ENCODE measurements around the gene DDX47.
"Not testable (repeated sequence)": the region's sequence is repeated elsewhere in the genome, so short reads cannot be mapped to it uniquely, and the experiment has no call there.

DDX47 gene

GRCh38 chr12:12835378-12836146, 22.4 kb downstream of the DDX47 start:
- no peak for DNase-seq

- DNase-seq, result no peak
Measured at GRCh38 chr12:12836571-12836970, 23.4 kb downstream of the DDX47 start.

GRCh38 chr12:12837025-12837812, 24.1 kb downstream of the DDX47 start:
- DNase-seq, result no peak

GRCh38 chr12:12837813-12838153, 24.6 kb downstream of the DDX47 start:
- DNase-seq, result no peak

- no peak for DNase-seq
Measured at GRCh38 chr12:12839003-12839395, 25.9 kb downstream of the DDX47 start.

- DNase-seq, result not testable (repeated sequence)
Measured at GRCh38 chr12:12839439-12839838, 26.3 kb downstream of the DDX47 start.

GRCh38 chr12:12839873-12840579, 26.9 kb downstream of the DDX47 start:
- no peak for DNase-seq

GRCh38 chr12:12840580-12840899, 27.4 kb downstream of the DDX47 start:
- no peak for DNase-seq

GRCh38 chr12:12841428-12841827, 28.3 kb downstream of the DDX47 start:
- DNase-seq, result not testable (repeated sequence)

- no peak for DNase-seq
Measured at GRCh38 chr12:12845794-12846243, 32.7 kb downstream of the DDX47 start.

- not testable (repeated sequence) for DNase-seq
Measured at GRCh38 chr12:12846780-12847179, 33.6 kb downstream of the DDX47 start.

GRCh38 chr12:12853435-12853834, 40.3 kb downstream of the DDX47 start:
- DNase-seq, result no peak

GRCh38 chr12:12859690-12860089, 46.5 kb downstream of the DDX47 start:
- DNase-seq, result no peak

GRCh38 chr12:12864243-12864642, 51.1 kb downstream of the DDX47 start:
- no peak for DNase-seq

GRCh38 chr12:12868477-12869235, 55.5 kb downstream of the DDX47 start:
- DNase-seq, result no peak

GRCh38 chr12:12870465-12870864, 57.3 kb downstream of the DDX47 start:
- DNase-seq, result no peak

- DNase-seq, result no peak
Measured at GRCh38 chr12:12871587-12872138, 58.5 kb downstream of the DDX47 start.

GRCh38 chr12:12872139-12872933, 59.2 kb downstream of the DDX47 start:
- no peak for DNase-seq

- DNase-seq, result no peak
Measured at GRCh38 chr12:12872934-12873275, 59.8 kb downstream of the DDX47 start.

GRCh38 chr12:12874029-12874428, 60.9 kb downstream of the DDX47 start:
- no peak for DNase-seq

GRCh38 chr12:12875301-12875700, 62.2 kb downstream of the DDX47 start:
- DNase-seq, result not testable (repeated sequence)

All from NCI-H774 (cell line).